ENCODE results near the gene PPEF1. TPM values are rescaled to one million over a fixed set of nuclear protein-coding genes. Genes with fewer than 3 reads are reported as not detected.

The PPEF1 gene
- total RNA-seq, 1 donor from 2014 or later, result not detected

GRCh38 chrX:18792828-18793227 lies 85.4 kb downstream of the PPEF1 start:
- no peaks in the 10 kb centered on the region for H3K79me2 ChIP-seq (ENCODE audit: insufficient read depth, low read length)
- no peaks in the 10 kb centered on the region for H3K36me3 ChIP-seq (ENCODE audit: insufficient read depth, low read length)
- H3K4me3 Mint-ChIP-seq (ENCODE audit: unreplicated experiment), result no peak overlapping the region
- TF ChIP-seq EZH2 (IDR thresholded peaks at IDR 0.05; ENCODE audit: insufficient read depth, low read length), result no peak
- TF ChIP-seq CTCF (IDR thresholded peaks at IDR 0.05; ENCODE audit: insufficient read depth, low read depth, low read length), result no peak
- no peaks in the 10 kb centered on the region for H3K9me3 ChIP-seq (ENCODE audit: insufficient read depth, low read depth, low read length)
- no peak for DNase-seq (ENCODE audit: low read depth)
- H2AFZ ChIP-seq (ENCODE audit: low read depth, low read length), result no peak overlapping the region
- H3K36me3 Mint-ChIP-seq (ENCODE audit: low read depth, unreplicated experiment), result no peaks in the 10 kb centered on the region
- no peaks in the 10 kb centered on the region for H4K20me1 ChIP-seq (ENCODE audit: insufficient read depth, low read length)
- no peak overlapping the region for H3K4me3 ChIP-seq (ENCODE audit: insufficient read depth, low read depth, low read length)
- peak; percentile 74 for FAIRE-seq
- no peak overlapping the region for H3K27ac ChIP-seq (ENCODE audit: low read depth, low read length)
- no peaks in the 10 kb centered on the region for H3K27me3 ChIP-seq (ENCODE audit: insufficient read depth, low read length)
- H3K27me3 Mint-ChIP-seq (ENCODE audit: low read depth, unreplicated experiment), result no peaks in the 10 kb centered on the region
- H3K4me1 ChIP-seq (ENCODE audit: insufficient read depth, low read length), result no peaks in the 10 kb centered on the region
- H3K27ac Mint-ChIP-seq (ENCODE audit: unreplicated experiment), result peak overlapping the region; percentile 50
- H3K4me1 Mint-ChIP-seq (ENCODE audit: low read depth, unreplicated experiment), result peaks cover 8% of the 10 kb centered on the region
- no peak overlapping the region for H3K9ac ChIP-seq (ENCODE audit: low read length)
- H3K4me2 ChIP-seq (ENCODE audit: low read length), result no peak overlapping the region
- no peaks in the 10 kb centered on the region for H3K9me3 Mint-ChIP-seq (ENCODE audit: unreplicated experiment)

- no peak overlapping the region for H3K27ac ChIP-seq (ENCODE audit: low read depth, low read length)
- H4K20me1 ChIP-seq (ENCODE audit: insufficient read depth, low read length), result no peaks in the 10 kb centered on the region
- peak overlapping the region; percentile 18 for H2AFZ ChIP-seq (ENCODE audit: low read depth, low read length)
- no peaks in the 10 kb centered on the region for H3K4me1 ChIP-seq (ENCODE audit: insufficient read depth, low read length)
- no peaks in the 10 kb centered on the region for H3K36me3 ChIP-seq (ENCODE audit: insufficient read depth, low read length)
- no peaks in the 10 kb centered on the region for H3K27me3 Mint-ChIP-seq (ENCODE audit: low read depth, unreplicated experiment)
- H3K27ac Mint-ChIP-seq (ENCODE audit: unreplicated experiment), result peak overlapping the region; percentile 83
- H3K4me3 Mint-ChIP-seq (ENCODE audit: unreplicated experiment), result no peak overlapping the region
- H3K9me3 Mint-ChIP-seq (ENCODE audit: unreplicated experiment), result no peaks in the 10 kb centered on the region
- FAIRE-seq (no peak), DNase-seq (ENCODE audit: low read depth) (no peak)
- TF ChIP-seq CTCF (IDR thresholded peaks at IDR 0.05; ENCODE audit: insufficient read depth, low read depth, low read length) (no peak), EZH2 (IDR thresholded peaks at IDR 0.05; ENCODE audit: insufficient read depth, low read length) (no peak)
- H3K9ac ChIP-seq (ENCODE audit: low read length), result no peak overlapping the region
- no peaks in the 10 kb centered on the region for H3K27me3 ChIP-seq (ENCODE audit: insufficient read depth, low read length)
- H3K4me3 ChIP-seq (ENCODE audit: insufficient read depth, low read depth, low read length), result no peak overlapping the region
- no peak overlapping the region for H3K4me2 ChIP-seq (ENCODE audit: low read length)
- H3K36me3 Mint-ChIP-seq (ENCODE audit: low read depth, unreplicated experiment), result no peaks in the 10 kb centered on the region
- H3K4me1 Mint-ChIP-seq (ENCODE audit: low read depth, unreplicated experiment), result peaks cover 8% of the 10 kb centered on the region
- H3K9me3 ChIP-seq (ENCODE audit: insufficient read depth, low read depth, low read length), result no peaks in the 10 kb centered on the region
- no peaks in the 10 kb centered on the region for H3K79me2 ChIP-seq (ENCODE audit: insufficient read depth, low read length)
Measured at GRCh38 chrX:18793601-18794089, 86.2 kb downstream of the PPEF1 start.

- peak; percentile 37 for FAIRE-seq
- H3K9me3 Mint-ChIP-seq (ENCODE audit: unreplicated experiment), result no peaks in the 10 kb centered on the region
Measured at GRCh38 chrX:18797141-18797540, 89.7 kb downstream of the PPEF1 start.

More at GRCh38 chrX:18797141-18797540, 89.7 kb downstream of the PPEF1 start:
- no peaks in the 10 kb centered on the region for H3K36me3 ChIP-seq (ENCODE audit: insufficient read depth, low read length)
- no peaks in the 10 kb centered on the region for H3K36me3 Mint-ChIP-seq (ENCODE audit: low read depth, unreplicated experiment)
- H3K4me3 ChIP-seq (ENCODE audit: insufficient read depth, low read depth, low read length), result no peak overlapping the region
- no peaks in the 10 kb centered on the region for H3K9me3 ChIP-seq (ENCODE audit: insufficient read depth, low read depth, low read length)
- no peak overlapping the region for H2AFZ ChIP-seq (ENCODE audit: low read depth, low read length)
- H3K4me1 Mint-ChIP-seq (ENCODE audit: low read depth, unreplicated experiment), result peaks cover 8% of the 10 kb centered on the region
- DNase-seq (ENCODE audit: low read depth), result no peak
- no peaks in the 10 kb centered on the region for H4K20me1 ChIP-seq (ENCODE audit: insufficient read depth, low read length)
- no peak overlapping the region for H3K27ac ChIP-seq (ENCODE audit: low read depth, low read length)
- TF ChIP-seq CTCF (IDR thresholded peaks at IDR 0.05; ENCODE audit: insufficient read depth, low read depth, low read length) (no peak), EZH2 (IDR thresholded peaks at IDR 0.05; ENCODE audit: insufficient read depth, low read length) (no peak)
- no peak overlapping the region for H3K27ac Mint-ChIP-seq (ENCODE audit: unreplicated experiment)
- no peaks in the 10 kb centered on the region for H3K4me1 ChIP-seq (ENCODE audit: insufficient read depth, low read length)
- H3K9ac ChIP-seq (ENCODE audit: low read length), result no peak overlapping the region
- no peak overlapping the region for H3K4me2 ChIP-seq (ENCODE audit: low read length)
- no peaks in the 10 kb centered on the region for H3K27me3 Mint-ChIP-seq (ENCODE audit: low read depth, unreplicated experiment)
- H3K4me3 Mint-ChIP-seq (ENCODE audit: unreplicated experiment), result no peak overlapping the region
- no peaks in the 10 kb centered on the region for H3K79me2 ChIP-seq (ENCODE audit: insufficient read depth, low read length)
- H3K27me3 ChIP-seq (ENCODE audit: insufficient read depth, low read length), result no peaks in the 10 kb centered on the region
